Endothelial cell of umbilical vein (primary cell): ENCODE data around the gene OR52E6. TPM values are rescaled to one million over a fixed set of nuclear protein-coding genes. Genes with fewer than 3 reads are reported as not detected.

ENCODE experiments used
- BruUV-seq: library from RNA; stranded (reverse); fragments of 400-500 nt; replicated peaks from 2 replicates; lab custom pipeline; 2021; lab: Mats Ljungman, UMichigan
- CTCF ChIA-PET: fragments of 300-600, 350-600 bp; sonication (Branson Sonifier 250); formaldehyde crosslinking; loops from one replicate; lab custom pipeline; 2021; ENCODE audit warnings: antibody characterized with exemption, inconsistent platforms; lab: Charles Lee
- POLR2A ChIA-PET: fragments of 300-600, 350-600 bp; sonication (Branson Sonifier 250); formaldehyde crosslinking; loops from one replicate; lab custom pipeline; 2021; ENCODE audit warnings: antibody characterized with exemption, inconsistent platforms; lab: Charles Lee
- DNase-seq: peaks from one replicate; pipeline ENCODE4 v3.0.0-alpha.2; 2011; ENCODE audit warnings: low read depth, low spot score
- FAIRE-seq: peaks from 2 replicates; lab custom pipeline; 2011; peaks lifted over from hg19 to GRCh38; lab: Jason Lieb, UNC
- H2AFZ ChIP-seq: 2 replicates; pipeline ENCODE4 v1.6.0; 2012; ENCODE audit warnings: low read depth, low read length, control low read depth, inconsistent platforms
- H3K27ac ChIP-seq: 2 replicates; pipeline ENCODE4 v1.5.1; 2011; ENCODE audit warnings: low read depth, mild to moderate bottlenecking, control low read depth, low read length, moderate library complexity; ENCODE audit not compliant: insufficient read depth
- H3K27me3 ChIP-seq, 2 experiments: 2 replicates each; pipeline versions ENCODE4 v1.6.0 to v1.6.1; 2011; ENCODE audit warnings: low read length in 2 of 2, mixed read lengths in 1 of 2; ENCODE audit not compliant: control insufficient read depth in 2 of 2, insufficient read depth in 2 of 2
- H3K36me3 ChIP-seq, 2 experiments: 2 replicates in 1 of 2; 3 replicates in 1 of 2; pipeline ENCODE4 v1.5.1; 2011; ENCODE audit warnings: low read length in 2 of 2, mild to moderate bottlenecking in 1 of 2, moderate library complexity in 1 of 2; ENCODE audit not compliant: control insufficient read depth in 2 of 2, insufficient read depth in 2 of 2; ENCODE audit errors: extremely low read depth in 1 of 2
- H3K4me1 ChIP-seq: 3 replicates; pipeline ENCODE4 v1.5.1; 2011; ENCODE audit warnings: mild to moderate bottlenecking, low read length; ENCODE audit not compliant: control insufficient read depth, insufficient read depth; ENCODE audit errors: extremely low read depth
- H3K4me2 ChIP-seq: 2 replicates; pipeline ENCODE4 v1.6.1; 2011; ENCODE audit warnings: low read length, control low read depth, mixed read lengths; ENCODE audit not compliant: insufficient read depth
- H3K4me3 ChIP-seq, 3 experiments: fragments of 200-600 bp in 1 of 3; sonication (generic), shearing (Covaris generic) in 1 of 3; replicated peaks in 1 of 3; 2 replicates each; pipeline ENCODE4 v1.5.1; 2011 to 2016; ENCODE audit warnings: control low read depth in 3 of 3, low read length in 3 of 3, mild to moderate bottlenecking in 2 of 3, inconsistent platforms in 1 of 3, low read depth in 1 of 3, moderate library complexity in 1 of 3; ENCODE audit not compliant: insufficient read depth in 1 of 3
- H3K79me2 ChIP-seq: 2 replicates; pipeline ENCODE4 v1.6.0; 2012; ENCODE audit warnings: low read length, inconsistent platforms; ENCODE audit not compliant: control insufficient read depth, insufficient read depth
- H3K9ac ChIP-seq: replicated peaks from 2 replicates; pipeline ENCODE3; 2011; ENCODE audit warnings: low read length, control low read depth; ENCODE audit not compliant: insufficient read depth; ENCODE audit errors: extremely low read depth
- H3K9me1 ChIP-seq: replicated peaks from 3 replicates; pipeline ENCODE4 v1.6.0; 2011; ENCODE audit warnings: mild to moderate bottlenecking, low read length; ENCODE audit not compliant: control insufficient read depth, insufficient read depth; ENCODE audit errors: extremely low read depth
- H3K9me3 ChIP-seq: replicated peaks from 2 replicates; pipeline ENCODE4 v1.5.1; 2012; ENCODE audit warnings: low read length, inconsistent platforms; ENCODE audit not compliant: control insufficient read depth, insufficient read depth
- H4K20me1 ChIP-seq: replicated peaks from 2 replicates; pipeline ENCODE3; 2011; ENCODE audit warnings: mild to moderate bottlenecking, low read length; ENCODE audit not compliant: control insufficient read depth, insufficient read depth; ENCODE audit errors: extremely low read depth
- CTCF ChIP-seq, 2 donors: IDR thresholded peaks; 1 replicate in 1 of 2; 2 replicates in 1 of 2; pipeline ENCODE4 v1.5.1; 2011; ENCODE audit warnings: low read length in 2 of 2, mild to moderate bottlenecking in 2 of 2, moderate library complexity in 2 of 2, control low read depth in 1 of 2, inconsistent platforms in 1 of 2, low read depth in 1 of 2; ENCODE audit not compliant: insufficient read depth in 1 of 2; ENCODE audit errors: extremely low read depth in 1 of 2
- EZH2 ChIP-seq: IDR thresholded peaks from 2 replicates; pipeline ENCODE4 v1.6.1; 2012; ENCODE audit warnings: borderline replicate concordance, low read depth, mild to moderate bottlenecking, moderate library complexity, low read length, inconsistent platforms; ENCODE audit not compliant: severe bottlenecking
- FOS ChIP-seq: IDR thresholded peaks from 2 replicates; pipeline ENCODE4 v1.6.1; 2011; ENCODE audit warnings: mild to moderate bottlenecking, low read length, moderate library complexity, borderline replicate concordance; ENCODE audit not compliant: insufficient read depth
- GATA2 ChIP-seq: IDR thresholded peaks from 2 replicates; pipeline ENCODE4 v1.7.0; 2011; ENCODE audit warnings: low read depth, mild to moderate bottlenecking, moderate library complexity, mixed read lengths, low read length; ENCODE audit not compliant: insufficient read length, insufficient read depth
- JUN ChIP-seq: IDR thresholded peaks from 2 replicates; pipeline ENCODE4 v1.6.1; 2011; ENCODE audit warnings: borderline replicate concordance, low read depth; ENCODE audit not compliant: insufficient read length, insufficient read depth
- MAX ChIP-seq: IDR thresholded peaks from 2 replicates; pipeline ENCODE4 v1.6.1; 2011; ENCODE audit not compliant: insufficient read depth, insufficient read length
- MYC ChIP-seq: IDR thresholded peaks from one replicate; pipeline ENCODE4 v1.6.1; 2011; ENCODE audit warnings: mild to moderate bottlenecking, low read depth, low read length
- POLR2A ChIP-seq: IDR thresholded peaks from 2 replicates; pipeline ENCODE4 v1.6.1; 2012; ENCODE audit warnings: low read depth, mild to moderate bottlenecking, control low read depth, low read length
- POLR2AphosphoS5 ChIP-seq: IDR thresholded peaks from 2 replicates; pipeline ENCODE4 v1.6.1; 2012; ENCODE audit warnings: low read depth, mild to moderate bottlenecking, control low read depth, low read length, moderate library complexity; ENCODE audit not compliant: insufficient read depth
- dilution Hi-C: fragments of 300-500 bp; cut with MboI; formaldehyde crosslinking; loops from one replicate; pipeline ENCODE4 v1.15.0; 2019; ENCODE audit warnings: low sequenced_read_pairs; ENCODE audit not compliant: extremely low pct_ligation_motif_present
- intact Hi-C: fragments of 100-400 bp; cut with micrococcal nuclease; formaldehyde crosslinking; loops from one replicate; pipeline ENCODE4 v1.10.0; 2022
- polyA plus RNA-seq, 4 experiments: library from polyadenylated mRNA; depleted of rRNA in 3 of 4; stranded (reverse) in 3 of 4; unstranded in 1 of 4; fragments of >200 nt; gene quantifications; 2 replicates each; pipeline versions ENCODE4 v1.2.1 to v1.2.3, GENCODE V29; 2011 to 2012; ENCODE audit warnings: missing spikeins in 1 of 4
- total RNA-seq: library from RNA; stranded (reverse); gene quantifications from 2 replicates; pipeline ENCODE4 v1.2.3, GENCODE V29; 2021

Gene OR52E6
- total and polyA plus RNA-seq, 2 donors (not counting 3 experiments of a cell fraction or from before 2014, with no cell fraction given), result not detected

GRCh38 chr11:5887172-5887571, 45.5 kb upstream of the OR52E6 start:
- Histone ChIP-seq H3K4me3 (no peak overlapping the region), H4K20me1 (no peaks in the 10 kb centered on the region), H3K36me3 (no peaks in the 10 kb centered on the region), H3K27ac (no peak overlapping the region), H2AFZ (no peak overlapping the region), H3K27me3 (no peaks in the 10 kb centered on the region), H3K79me2 (no peaks in the 10 kb centered on the region), H3K4me2 (no peak overlapping the region), H3K4me1 (no peaks in the 10 kb centered on the region), H3K9ac (no peak overlapping the region), H3K9me1 (no peaks in the 10 kb centered on the region), H3K9me3 (no peaks in the 10 kb centered on the region)
- no TSS peak for BruUV-seq
- DNase-seq (no peak), FAIRE-seq (no peak)
- CTCF ChIA-PET, result interaction anchor here (1.0 kb wide), 1 partner anchor 476 kb away, joined by 3 read pairs; no protein-coding TSS in a partner anchor
- dilution Hi-C loops (no loop called here), intact Hi-C loops (no loop called here)
- POLR2A ChIA-PET, result no interaction called here
- TF ChIP-seq MYC (no peak), CTCF (IDR thresholded peaks at IDR 0.05; ENCODE audit: extremely low read depth in 1 of 2, insufficient read depth in 1 of 2, low read depth in 1 of 2, low read length in 2 of 2) (no peak), EZH2 (no peak), MAX (no peak)

- H3K9me3 ChIP-seq, result no peaks in the 10 kb centered on the region
- H3K27me3 ChIP-seq, result no peaks in the 10 kb centered on the region
- no peak overlapping the region for H2AFZ ChIP-seq
- ChIA-PET CTCF (interaction anchor here (0.8 to 1.8 kb wide), 3 partner anchors 8 to 10 kb away, joined by 3 to 12 read pairs (median 3); no protein-coding TSS in a partner anchor), POLR2A (no interaction called here)
- H3K4me1 ChIP-seq, result no peaks in the 10 kb centered on the region
- dilution Hi-C loops, result no loop called here
- no TSS peak for BruUV-seq
- no peaks in the 10 kb centered on the region for H3K9me1 ChIP-seq
- H3K79me2 ChIP-seq, result no peaks in the 10 kb centered on the region
- DNase-seq (no peak), FAIRE-seq (no peak)
- no peaks in the 10 kb centered on the region for H3K36me3 ChIP-seq
- H3K4me3 ChIP-seq, result no peak overlapping the region
- TF ChIP-seq MAX (no peak), JUN (no peak), CTCF (IDR thresholded peaks at IDR 0.05; ENCODE audit: extremely low read depth in 1 of 2, insufficient read depth in 1 of 2, low read depth in 1 of 2, low read length in 2 of 2) (no peak), POLR2A (no peak), EZH2 (no peak), FOS (no peak), GATA2 (no peak), MYC (no peak), POLR2AphosphoS5 (no peak)
- H4K20me1 ChIP-seq, result no peaks in the 10 kb centered on the region
- H3K9ac ChIP-seq, result no peak overlapping the region
- no peak overlapping the region for H3K4me2 ChIP-seq
- intact Hi-C loops, result no loop called here
- H3K27ac ChIP-seq, result no peak overlapping the region
Measured at GRCh38 chr11:5881756-5882155, 40.1 kb upstream of the OR52E6 start.
